Mesenteric fat pad (tissue), 1 donor: ENCODE data around the gene DAGLA. TPM values are rescaled to one million over a fixed set of nuclear protein-coding genes. Genes with fewer than 3 reads are reported as not detected.

Experiments used
- DNase-seq: peaks from one replicate; pipeline ENCODE4 v3.0.0-alpha.2; 2020; ENCODE audit warnings: low spot score
- total RNA-seq: library from RNA; stranded (reverse); fragmentation: NEBNext Ultra II Directional; extraction: Animal tissue kit (Norgen Biotek cat#: 25700); gene quantifications from one replicate; pipeline ENCODE4 v1.2.1, GENCODE V29; 2021
- donor health status: DM: yes; HTN: yes; CAD: no.

DAGLA gene
- total RNA-seq, 1 donor from 2014 or later: 3.3 TPM

DNA sequence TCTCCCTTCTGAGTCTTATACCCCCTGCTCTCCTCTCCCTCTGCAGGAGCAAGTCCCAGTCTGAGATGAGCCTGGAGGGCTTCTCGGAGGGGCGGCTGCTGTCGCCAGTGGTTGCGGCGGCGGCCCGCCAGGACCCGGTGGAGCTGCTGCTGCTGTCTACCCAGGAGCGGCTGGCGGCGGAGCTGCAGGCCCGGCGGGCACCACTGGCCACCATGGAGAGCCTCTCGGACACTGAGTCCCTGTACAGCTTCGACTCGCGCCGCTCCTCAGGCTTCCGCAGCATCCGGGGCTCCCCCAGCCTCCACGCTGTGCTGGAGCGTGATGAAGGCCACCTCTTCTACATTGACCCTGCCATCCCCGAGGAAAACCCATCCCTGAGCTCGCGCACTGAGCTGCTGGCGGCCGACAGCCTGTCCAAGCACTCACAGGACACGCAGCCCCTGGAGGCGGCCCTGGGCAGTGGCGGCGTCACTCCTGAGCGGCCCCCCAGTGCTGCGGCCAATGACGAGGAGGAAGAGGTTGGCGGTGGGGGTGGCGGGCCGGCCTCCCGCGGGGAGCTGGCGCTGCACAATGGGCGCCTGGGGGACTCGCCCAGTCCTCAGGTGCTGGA, 63.4 kb downstream of the DAGLA start:
- DNase-seq: no peak

DNA sequence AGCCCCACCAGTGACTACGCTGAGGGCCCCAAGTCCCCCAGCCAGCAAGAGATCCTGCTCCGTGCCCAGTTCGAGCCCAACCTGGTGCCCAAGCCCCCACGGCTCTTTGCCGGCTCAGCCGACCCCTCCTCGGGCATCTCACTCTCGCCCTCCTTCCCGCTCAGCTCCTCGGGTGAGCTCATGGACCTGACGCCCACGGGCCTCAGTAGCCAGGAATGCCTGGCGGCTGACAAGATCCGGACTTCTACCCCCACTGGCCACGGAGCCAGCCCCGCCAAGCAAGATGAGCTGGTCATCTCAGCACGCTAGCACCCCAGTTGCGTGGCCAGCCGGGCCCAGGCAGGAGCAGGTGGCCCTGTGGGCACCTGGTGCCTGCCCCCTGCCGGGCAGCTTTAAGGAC, 64.0 kb downstream of the DAGLA start:
- DNase-seq: no peak

DNA sequence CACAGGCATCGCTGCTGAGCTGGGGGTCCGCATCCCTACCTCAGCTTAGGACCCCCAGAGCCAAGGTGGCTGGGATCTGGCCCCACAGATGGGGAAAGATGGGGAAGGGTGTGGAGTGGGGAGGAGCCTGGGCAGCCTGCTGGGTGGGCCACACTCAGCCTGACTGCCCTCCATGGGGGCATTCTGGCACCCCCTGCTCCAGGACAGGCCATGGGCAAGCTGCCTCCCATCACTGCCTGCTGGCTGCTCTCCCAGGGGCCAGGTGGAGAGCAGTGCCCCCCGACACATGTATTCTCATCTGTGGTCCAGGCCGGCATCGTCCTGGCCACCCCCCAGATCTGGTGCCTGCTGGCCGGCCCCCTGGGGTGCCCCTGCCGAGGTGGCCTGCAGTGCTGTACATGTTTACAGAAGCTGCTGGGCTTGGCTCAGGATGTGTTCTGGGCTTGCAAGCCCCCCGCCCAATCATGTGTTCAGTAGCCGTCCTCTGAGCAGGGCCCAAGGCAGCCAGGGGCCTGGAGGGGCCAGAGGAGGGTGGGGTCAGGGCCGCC, 64.5 kb downstream of the DAGLA start:
- no peak for DNase-seq

DNA sequence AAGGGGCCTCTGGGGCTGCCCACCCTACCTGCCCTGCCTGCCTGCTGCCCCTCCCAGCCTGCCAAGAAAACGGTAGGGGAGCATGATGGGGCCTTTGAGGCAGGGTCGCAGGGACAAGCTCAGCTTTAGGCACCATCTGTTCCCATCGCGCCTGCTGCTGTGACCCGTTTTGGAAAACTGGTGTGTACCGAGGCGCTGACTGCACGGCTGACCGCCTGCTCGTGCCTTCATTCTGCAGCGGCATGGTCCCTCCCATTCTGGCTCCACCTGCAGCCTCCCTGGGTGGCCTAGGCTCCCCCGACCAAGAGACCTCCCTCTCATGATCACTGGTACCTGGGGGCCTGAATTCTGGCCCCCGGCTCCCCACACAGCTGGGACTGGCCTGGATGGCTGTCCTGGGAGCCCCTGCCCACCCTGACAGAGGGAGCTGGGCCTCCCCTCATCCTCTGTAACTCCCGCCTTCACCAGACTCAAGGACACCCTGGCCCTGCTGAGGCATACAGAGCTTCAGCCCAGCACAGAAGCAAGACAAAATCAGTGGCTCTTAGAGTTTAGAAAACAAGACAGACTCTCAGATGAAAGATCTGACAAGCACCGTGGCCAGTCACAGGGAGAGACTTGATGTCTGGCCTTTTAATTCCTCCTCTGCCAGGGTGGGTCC, 65.7 kb downstream of the DAGLA start:
- DNase-seq: no peak

DNA sequence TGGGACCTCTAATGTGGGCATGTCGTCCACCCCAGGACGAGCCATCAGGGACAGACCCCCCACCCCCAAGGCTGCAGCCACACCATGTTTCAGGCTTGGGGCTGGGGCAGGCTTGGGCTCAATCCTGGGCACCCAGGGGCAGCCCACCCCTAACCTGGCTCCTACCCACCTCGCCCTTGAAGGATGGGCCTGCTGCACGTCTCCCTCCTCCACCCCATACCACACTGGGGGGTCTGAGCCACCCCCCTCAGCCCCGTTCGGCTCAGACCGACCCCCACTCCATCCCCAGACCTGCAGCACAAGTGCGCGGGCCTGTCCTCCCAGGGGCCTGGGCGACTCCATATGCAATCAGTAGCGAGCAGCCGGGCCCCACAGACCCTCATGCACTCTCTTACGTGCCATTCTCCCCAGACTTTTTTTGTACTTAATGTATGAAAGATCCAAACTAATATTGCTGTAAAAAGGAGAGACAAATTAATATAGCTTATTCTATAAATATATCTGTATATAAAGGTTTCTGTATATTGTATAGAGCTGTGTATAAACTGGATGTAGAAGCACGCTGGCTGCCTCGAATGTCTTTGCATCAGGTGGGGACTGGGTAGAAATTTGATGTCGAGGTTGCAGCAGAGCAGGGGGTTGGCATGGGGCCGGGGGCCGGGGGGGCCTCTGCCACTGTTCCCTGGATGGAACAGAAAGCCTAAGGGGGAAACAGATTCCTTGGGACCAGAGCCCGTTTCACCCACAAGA, 66.4 kb downstream of the DAGLA start:
- DNase-seq: no peak

DNA sequence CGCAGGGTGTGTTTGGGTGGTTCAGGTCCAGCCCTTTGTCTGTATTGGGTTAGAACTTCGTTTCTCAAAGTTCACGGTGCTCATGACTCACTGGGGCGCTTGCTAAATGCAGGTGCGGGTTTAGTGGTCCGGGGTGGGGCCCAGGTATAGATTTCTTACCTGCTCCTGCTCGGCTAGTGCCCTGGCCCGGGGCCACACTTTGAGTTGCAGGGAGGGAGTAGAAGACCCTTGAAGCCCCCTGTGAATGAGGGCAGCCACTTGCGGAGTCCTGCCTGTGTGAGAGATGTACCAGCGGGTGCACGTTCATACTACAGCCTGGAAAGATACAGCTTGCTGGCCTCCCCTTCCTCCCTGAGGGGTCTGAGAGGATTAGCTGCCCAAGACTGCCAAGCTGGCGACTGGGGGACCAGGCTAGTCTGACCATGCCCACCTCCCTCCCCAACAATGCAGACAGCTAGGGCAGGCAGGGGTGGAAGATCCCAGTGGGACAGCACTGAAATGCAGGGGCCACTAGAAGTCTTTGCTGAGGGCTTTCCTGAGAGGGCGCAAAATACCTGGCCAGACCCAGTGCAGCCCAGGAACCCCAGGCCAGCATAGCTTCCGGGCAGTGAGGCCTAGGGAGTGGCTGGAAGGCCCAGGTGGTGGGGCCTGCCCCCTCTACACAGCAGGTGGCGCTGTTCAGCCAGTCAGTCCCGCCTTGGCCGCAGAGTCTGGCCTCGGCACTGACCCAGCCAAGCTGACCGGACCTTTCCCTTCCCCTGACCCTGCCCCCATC, 67.2 kb downstream of the DAGLA start:
- DNase-seq: peak; percentile 92

DNA sequence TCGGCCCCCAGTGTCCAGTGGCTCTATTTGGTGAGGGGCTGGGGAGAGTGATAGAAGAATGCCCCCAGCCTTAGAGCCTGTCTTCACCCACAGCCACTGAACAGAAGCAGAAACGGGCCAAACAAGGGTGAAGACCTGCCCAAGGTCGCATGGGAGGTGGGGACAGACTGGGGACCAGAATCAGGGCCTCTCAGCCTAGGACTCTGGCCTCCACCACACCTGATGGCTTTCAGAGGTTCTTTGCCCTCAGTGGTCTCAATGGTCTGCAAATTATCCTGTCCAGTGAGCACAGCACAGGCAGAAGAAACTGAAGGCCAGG, 67.7 kb downstream of the DAGLA start:
- DNase-seq: no peak

DNA sequence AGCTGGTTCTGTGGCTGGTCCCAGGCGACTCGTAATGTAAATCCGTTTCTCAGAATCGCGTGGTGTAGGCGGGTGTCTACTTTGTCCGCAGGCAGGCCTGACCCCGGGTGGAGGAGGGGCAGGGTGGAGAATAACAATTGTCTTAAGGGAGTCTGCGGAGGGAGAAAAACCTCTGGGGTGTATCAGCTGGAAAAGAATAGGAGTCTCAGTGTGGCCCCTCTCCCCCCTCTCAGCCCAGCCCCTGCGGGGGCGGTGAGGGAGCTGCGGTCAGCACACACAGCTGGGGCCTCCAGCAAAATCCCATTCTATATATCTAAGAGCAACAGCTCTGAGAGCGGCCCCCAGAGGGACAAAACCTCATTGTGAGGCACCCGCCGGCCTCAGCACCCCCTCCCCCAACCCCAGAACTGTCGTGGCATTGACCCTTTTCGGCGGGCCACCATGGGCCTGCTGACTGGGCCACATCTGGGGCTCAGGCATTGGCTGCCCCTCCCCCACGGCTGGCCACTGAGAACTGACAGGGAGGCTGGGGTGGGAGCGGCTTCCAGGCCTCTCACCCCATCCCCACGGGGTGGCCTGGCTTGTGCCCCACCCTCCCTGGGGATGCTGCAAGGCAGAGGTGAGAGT, 69.5 kb downstream of the DAGLA start:
- DNase-seq: no peak

DNA sequence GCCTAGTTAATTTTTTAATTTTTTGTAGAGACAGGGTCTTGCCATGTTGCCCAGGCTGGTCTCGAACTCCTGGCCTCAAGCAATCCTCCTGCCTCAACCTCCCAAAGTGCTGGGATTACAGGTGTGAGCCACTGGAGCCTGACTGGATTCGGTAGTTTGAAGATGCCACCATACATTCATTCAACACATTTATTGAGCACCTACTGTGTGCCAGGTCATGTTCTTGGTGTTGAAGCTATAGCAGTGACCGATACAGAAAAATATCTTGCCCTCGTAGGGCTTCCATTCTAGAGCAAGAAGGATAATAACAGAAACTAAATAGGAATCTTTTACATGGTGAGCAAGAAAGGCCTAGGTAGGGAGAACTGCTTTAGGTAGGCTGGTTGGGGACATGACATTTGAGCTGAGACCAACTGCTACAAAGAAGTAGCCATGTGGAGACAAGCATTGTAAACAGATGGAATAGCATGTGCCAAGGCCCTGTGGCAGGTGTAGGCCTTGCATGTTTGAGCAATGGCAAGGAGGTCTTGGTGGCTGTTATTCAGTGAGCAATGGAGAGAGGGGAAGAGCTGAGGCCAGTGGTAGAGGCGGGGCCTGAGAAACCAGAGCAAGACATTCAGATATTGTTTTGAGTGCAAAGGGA, 70.6 kb downstream of the DAGLA start:
- DNase-seq: no peak

DNA sequence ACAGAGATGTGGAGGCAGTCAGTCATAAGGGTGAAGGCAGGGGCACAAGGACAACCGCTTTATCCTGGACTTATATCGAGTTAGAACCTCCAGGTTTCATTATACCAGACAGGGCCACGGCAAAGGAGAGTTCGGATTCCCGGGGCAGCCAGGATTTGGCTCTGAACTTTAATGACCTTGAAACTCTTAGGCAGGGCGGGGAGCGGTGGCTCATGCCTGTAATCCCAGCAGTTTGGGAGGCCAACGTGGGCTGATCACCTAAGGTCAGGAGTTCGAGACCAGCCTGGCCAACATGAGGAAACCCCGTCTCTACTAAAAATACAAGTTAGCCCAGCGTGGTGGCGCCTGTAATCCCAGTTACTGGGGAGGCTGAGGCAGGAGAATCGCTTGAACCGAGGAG, 71.2 kb downstream of the DAGLA start:
- no peak for DNase-seq

DNA sequence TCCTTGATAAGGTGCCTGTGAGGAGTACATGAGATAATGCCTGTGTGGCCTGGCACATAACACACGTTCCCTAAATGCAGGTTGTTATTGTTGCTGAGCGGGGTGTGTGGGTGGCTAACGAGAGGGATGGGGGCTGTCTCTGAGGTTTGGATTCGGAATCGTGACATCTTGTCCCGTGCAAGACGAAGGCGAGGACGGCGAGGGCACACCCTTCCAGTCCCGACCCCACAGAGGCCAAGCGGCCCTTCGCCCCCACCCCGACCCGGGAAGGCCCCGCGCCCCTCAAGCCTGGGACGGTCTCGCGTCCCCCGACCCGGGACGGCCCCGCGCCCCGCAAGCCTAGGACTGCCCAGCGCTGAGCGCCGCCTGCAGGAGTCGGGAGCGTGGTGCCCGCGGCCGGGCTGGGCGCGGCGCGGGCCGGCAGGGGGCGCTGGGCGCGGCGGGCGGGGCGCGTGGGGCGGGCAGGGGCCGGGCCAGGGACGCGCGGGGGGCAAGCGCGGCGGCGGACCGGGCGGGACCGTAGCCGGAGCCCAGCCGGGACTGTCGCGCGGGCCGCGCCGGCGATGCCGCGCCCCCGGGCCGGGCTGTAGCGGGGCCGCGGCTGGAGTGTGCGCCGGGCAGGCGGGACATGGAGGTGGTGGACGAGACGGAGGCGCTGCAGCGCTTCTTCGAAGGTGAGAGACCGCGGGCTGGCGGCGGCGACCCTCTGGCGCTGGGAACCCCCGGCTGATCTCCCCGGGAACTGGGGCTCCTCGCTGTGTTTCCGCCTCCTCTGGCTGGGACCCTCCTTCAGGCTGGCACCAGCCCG, 72.1 kb downstream of the DAGLA start, which contains the start of gene MYRF:
TSS of gene MYRF (plus strand) at position 520 of the 808 bp plus-strand sequence. CDS start at position 629, 109 bp downstream.
- no peak for DNase-seq

DNA sequence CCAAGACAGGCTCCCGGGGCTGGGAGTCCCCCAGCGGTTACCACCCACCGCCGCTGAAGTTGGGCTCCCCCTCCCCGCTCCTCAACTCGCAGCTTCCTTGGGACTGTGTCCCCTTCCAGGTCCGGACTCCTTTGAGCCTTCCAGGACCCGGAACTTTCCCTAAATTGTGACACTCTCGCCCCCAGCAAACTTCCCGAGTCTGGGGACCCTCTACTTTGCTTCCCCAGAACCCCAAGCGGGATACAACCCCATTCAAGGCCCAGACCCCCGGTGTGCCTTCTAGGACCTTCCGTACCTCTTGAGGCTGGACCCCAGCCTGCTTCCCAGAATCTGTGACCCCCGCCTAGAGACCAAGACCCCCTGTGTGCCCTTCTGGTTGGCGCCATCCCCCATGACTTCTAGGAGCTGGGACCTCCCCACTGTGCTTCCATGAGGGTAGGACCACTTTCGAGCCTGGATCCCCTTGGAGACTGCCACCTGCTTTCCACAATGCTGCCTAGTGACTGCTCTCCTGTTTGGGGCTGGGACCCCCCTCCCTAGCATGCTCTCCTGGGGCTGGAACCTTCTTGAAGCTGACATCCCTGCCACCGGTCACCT, 72.8 kb downstream of the DAGLA start:
- no peak for DNase-seq

DNA sequence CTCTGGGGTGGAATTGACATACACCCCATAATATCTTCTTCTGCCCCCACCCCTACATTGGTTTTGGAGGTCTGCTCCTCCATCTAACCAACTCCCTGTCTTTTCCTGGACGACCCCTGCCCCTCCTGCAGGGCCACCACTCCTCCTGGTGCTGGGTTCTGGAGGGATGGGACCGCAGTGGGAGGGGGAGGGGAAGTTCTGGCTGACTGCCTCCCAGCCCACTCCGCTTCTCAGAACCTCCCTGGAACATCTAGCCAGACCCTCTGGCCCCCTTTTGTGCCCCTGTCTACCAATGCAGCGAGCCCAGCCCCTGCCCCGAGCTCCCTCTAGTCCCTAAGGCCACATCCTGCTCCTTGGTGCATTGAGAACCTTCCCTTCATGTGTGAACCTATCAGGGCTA, 73.5 kb downstream of the DAGLA start:
- no peak for DNase-seq

DNA sequence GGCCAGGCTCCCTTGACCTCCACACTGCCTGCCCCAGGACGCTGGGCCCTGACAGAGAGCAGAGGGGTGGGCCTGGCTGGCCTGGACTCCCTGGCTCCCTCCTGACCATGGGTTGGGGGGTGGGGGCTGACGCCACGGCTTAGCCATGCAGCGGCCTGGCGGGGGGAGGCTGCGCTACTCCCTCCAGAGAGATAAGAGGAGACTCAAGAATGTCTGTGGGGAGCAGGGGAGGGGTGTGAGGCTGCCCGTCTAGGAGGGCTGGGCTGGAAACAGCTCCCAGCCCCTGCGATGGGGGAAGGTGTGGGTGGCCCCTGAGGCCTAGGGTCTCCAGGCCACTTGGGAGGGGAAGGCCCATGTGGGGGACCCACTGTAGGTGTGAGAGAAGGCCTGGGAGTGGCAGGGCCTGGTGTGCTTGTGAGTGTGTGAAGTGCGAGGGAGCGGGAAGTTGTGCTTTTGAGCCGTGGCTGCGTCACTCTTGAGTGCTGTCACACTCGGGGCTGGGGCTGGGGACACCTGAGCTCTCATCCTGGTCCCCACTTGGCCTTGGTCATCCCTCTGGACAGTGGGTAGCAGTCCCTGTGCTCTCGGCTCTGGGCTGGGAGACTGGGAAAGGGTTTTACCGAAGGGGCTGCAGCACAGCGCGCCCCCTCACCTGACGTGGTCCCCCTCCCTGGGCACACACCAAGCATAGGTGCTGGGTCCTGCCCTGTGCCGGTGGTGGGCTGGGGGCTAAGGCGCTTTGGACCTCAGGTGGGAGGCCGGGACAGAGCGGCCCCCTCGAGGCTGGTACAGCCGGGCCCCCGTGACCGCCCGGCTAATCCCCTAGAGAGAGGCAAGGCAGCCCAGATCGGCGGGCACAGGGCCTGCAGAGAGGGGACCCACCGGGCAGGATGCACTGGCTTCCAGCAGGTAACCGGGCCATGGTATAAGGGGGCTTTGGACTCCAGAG, 74.6 kb downstream of the DAGLA start:
- DNase-seq: no peak

DNA sequence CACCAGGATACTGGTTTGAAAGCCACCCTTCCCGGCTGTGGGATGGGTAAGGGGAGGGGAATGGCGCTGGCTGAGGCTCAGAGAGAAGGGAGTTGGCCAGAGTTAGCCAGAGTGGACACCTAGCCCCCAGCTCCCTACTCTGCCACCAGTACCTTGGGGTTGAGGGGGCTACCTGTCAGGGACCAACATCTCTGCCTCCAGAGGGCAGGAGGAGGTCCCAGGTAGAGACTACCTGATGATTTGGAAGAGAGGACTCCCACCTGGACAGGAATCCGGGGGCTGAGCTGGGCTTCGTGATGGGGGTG, 75.9 kb downstream of the DAGLA start:
- DNase-seq: no peak

DNA sequence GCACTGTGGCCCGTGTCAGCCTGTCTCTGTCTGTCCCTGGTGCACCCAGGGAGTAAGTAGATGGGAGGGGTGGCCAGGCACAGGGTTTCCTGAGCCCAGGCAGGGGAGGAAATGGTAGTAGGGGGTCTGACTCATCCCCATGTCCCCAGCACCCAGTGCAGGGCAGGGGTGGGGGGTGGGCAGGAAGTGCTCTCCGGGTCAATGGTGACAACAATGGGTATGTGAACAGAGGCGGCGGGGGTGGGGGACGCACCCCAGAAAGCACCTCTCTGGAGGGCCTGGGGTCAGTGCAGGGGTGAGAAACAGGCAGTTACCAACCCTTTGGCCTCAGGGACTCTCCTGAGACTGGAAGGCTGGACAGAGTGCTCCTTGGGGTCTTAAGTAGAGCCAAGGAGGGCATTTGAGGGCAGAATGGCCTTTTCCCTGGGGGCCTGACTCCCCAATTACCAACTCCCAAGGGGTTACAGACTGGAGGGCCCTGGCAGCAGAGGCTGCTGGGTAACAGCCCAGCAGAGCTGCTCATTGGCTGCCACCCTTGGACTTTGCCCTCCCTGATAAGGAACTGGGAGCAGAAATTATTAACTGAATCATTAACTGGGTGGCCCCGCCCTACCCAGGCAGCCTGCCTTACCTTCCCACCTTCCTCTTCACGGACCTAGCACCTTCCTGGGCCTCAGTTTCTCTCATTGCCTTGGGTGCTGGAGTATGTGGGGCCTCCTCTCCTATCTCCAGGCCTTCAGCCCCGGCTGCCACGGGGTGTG, 76.4 kb downstream of the DAGLA start:
- DNase-seq: no peak

DNA sequence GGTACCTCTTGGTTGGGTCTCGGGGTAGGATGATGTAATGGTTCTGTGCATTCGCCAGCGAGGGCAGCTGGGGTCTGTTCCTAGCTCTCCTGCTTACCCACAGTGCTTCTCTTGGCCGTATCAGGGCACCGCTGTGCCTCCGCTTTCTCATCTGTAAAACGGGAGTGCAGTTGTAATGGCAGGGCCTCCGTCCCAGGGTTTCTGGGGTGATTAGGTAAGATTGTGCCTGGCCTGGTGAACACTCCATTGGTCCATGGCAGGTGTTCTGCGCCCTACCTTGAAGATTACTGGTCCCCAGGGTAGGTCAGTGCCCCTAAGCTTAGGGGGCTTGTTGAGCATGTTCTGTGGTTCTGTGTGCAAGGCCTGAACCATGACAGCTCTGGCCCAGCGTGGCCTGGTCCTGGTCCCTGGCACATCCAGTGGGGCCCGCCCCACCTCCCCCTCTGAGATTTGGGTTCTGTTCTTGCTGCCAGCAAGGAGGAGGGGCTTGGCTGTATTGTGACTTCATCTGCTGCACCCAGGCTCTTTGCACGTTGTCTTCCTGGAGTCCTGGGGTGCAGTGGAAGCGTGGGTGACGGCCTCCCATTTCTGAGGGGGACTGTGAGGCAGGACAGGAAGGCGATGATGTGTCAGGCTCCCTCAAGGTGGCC, 77.1 kb downstream of the DAGLA start:
- DNase-seq: no peak
